HepG2 (cell line): ENCODE data around the gene SLC2A4. TPM values are rescaled to one million over a fixed set of nuclear protein-coding genes. Genes with fewer than 3 reads are reported as not detected.

ENCODE experiments used
- ATAC-seq: fragments of 200-7000 bp; cut with Tn5 transposase; 3 replicates; pipeline ENCODE4 v1.9.1; 2020; ENCODE audit warnings: mild to moderate bottlenecking, moderate library complexity
- BruUV-seq: library from RNA; stranded (reverse); fragments of 400-500 nt; replicated peaks from 2 replicates; lab custom pipeline; 2021; lab: Mats Ljungman, UMichigan
- CTCF ChIA-PET: fragments of 300-600 bp; formaldehyde crosslinking; extraction: SDS; loops from one replicate; lab custom pipeline; 2021; ENCODE audit warnings: low total read pairs, inconsistent platforms, low intra/inter-chr PET ratio; lab: Yijun Ruan, JAX
- POLR2A ChIA-PET: fragments of 350-600 bp; sonication (Branson Sonifier 250); formaldehyde crosslinking; loops from one replicate; lab custom pipeline; 2020; ENCODE audit warnings: antibody characterized with exemption, inconsistent platforms; lab: Yijun Ruan, JAX
- DNase-seq: peaks from one replicate; pipeline ENCODE4 v3.0.0-alpha.2; 2015; ENCODE audit warnings: low spot score
- FAIRE-seq: peaks from 3 replicates; lab custom pipeline; 2011; peaks lifted over from hg19 to GRCh38; lab: Jason Lieb, UNC
- H2AFZ ChIP-seq: one replicate; pipeline ENCODE4 v1.6.1; 2011; ENCODE audit warnings: low read length, inconsistent platforms
- H3K27ac ChIP-seq: fragments of 300-600 bp; 3 replicates; pipeline ENCODE4 v1.8.0; 2011; ENCODE audit warnings: mixed run types, mild to moderate bottlenecking, mixed read lengths, low read length, inconsistent platforms; ENCODE audit not compliant: insufficient read depth; ENCODE audit errors: extremely low read length
- H3K27me3 ChIP-seq, 2 experiments: fragments of 200-600 bp in 1 of 2; 2 replicates in 1 of 2; 3 replicates in 1 of 2; pipeline versions ENCODE4 v1.6.0 to v1.8.0; 2011; ENCODE audit warnings: low read length in 2 of 2, mild to moderate bottlenecking in 2 of 2, moderate library complexity in 2 of 2, inconsistent platforms in 1 of 2; ENCODE audit not compliant: insufficient read depth in 2 of 2, control insufficient read depth in 1 of 2
- H3K36me3 ChIP-seq, 2 experiments: fragments of 200-600 bp in 1 of 2; replicated peaks in 1 of 2; 2 replicates in 1 of 2; 3 replicates in 1 of 2; pipeline versions ENCODE4 v1.5.1 to v1.8.0; 2011; ENCODE audit warnings: low read length in 2 of 2, inconsistent platforms in 1 of 2; ENCODE audit not compliant: insufficient read depth in 2 of 2, control insufficient read depth in 1 of 2
- H3K4me1 ChIP-seq: 2 replicates; pipeline ENCODE4 v1.5.1; 2012; ENCODE audit warnings: low read length, inconsistent platforms; ENCODE audit not compliant: insufficient read depth
- H3K4me2 ChIP-seq: 2 replicates; pipeline ENCODE4 v1.6.0; 2011; ENCODE audit warnings: low read depth, low read length, inconsistent platforms
- H3K4me3 ChIP-seq, 3 experiments: fragments of 200-600 bp in 1 of 3; sonication (generic), shearing (Covaris generic) in 1 of 3; replicated peaks in 1 of 3; 2 replicates each; pipeline ENCODE4 v1.5.1; 2011 to 2016; ENCODE audit warnings: low read length in 3 of 3, inconsistent platforms in 2 of 3, low read depth in 2 of 3, mild to moderate bottlenecking in 2 of 3, control low read depth in 1 of 3, mixed read lengths in 1 of 3; ENCODE audit not compliant: insufficient read depth in 1 of 3
- H3K79me2 ChIP-seq: one replicate; pipeline ENCODE4 v1.6.1; 2011; ENCODE audit warnings: low read length, inconsistent platforms; ENCODE audit not compliant: insufficient read depth
- H3K9ac ChIP-seq: 2 replicates; pipeline ENCODE4 v1.6.0; 2011; ENCODE audit warnings: mild to moderate bottlenecking, low read depth, low read length, inconsistent platforms; ENCODE audit not compliant: insufficient read depth
- H3K9me3 ChIP-seq: 2 replicates; pipeline ENCODE4 v1.5.1; 2012; ENCODE audit warnings: mild to moderate bottlenecking, low read length
- H4K20me1 ChIP-seq: 2 replicates; pipeline ENCODE4 v1.6.0; 2011; ENCODE audit warnings: inconsistent platforms, mild to moderate bottlenecking, low read length, moderate library complexity; ENCODE audit not compliant: insufficient read depth
- ATF7-NPFF ChIP-seq: sonication (generic); formaldehyde crosslinking; IDR thresholded peaks from 2 replicates; pipeline ENCODE4 v1.8.1; 2023; ENCODE audit warnings: mild to moderate bottlenecking, low read depth, missing genetic modification reagents, moderate library complexity
- BCL6 ChIP-seq: IDR thresholded peaks from 2 replicates; pipeline ENCODE4 v1.6.1; 2016; ENCODE audit warnings: missing genetic modification reagents, missing compliant biosample characterization
- BCLAF1 ChIP-seq: fragments of 450-650 bp; IDR thresholded peaks from 2 replicates; pipeline ENCODE4 v1.6.1; 2017; ENCODE audit warnings: mild to moderate bottlenecking
- CREBL2 ChIP-seq: sonication (generic); formaldehyde crosslinking; IDR thresholded peaks from 2 replicates; pipeline ENCODE4 v1.8.1; 2023; ENCODE audit warnings: missing genetic modification reagents, mild to moderate bottlenecking, borderline replicate concordance
- RCOR2 ChIP-seq: IDR thresholded peaks from 2 replicates; pipeline ENCODE4 v1.6.1; 2016; ENCODE audit warnings: missing biosample characterization, missing genetic modification reagents
- REPIN1 ChIP-seq: sonication (generic); formaldehyde crosslinking; IDR thresholded peaks from 2 replicates; pipeline ENCODE4 v1.8.0; 2022; ENCODE audit warnings: missing genetic modification reagents, low read depth, mild to moderate bottlenecking, borderline replicate concordance
- SIX1 ChIP-seq: sonication (generic); formaldehyde crosslinking; IDR thresholded peaks from 2 replicates; pipeline ENCODE4 v1.4.0; 2020; ENCODE audit warnings: missing genetic modification reagents, borderline replicate concordance
- SRSF4 ChIP-seq: fragments of 200-400 bp; formaldehyde crosslinking; IDR thresholded peaks from one replicate; pipeline ENCODE4 v1.6.1; 2018; ENCODE audit warnings: mild to moderate bottlenecking, low read depth, low read length, moderate library complexity; ENCODE audit not compliant: poor library complexity, severe bottlenecking
- TRIM24 ChIP-seq: sonication (generic); formaldehyde crosslinking; IDR thresholded peaks from 2 replicates; pipeline ENCODE4 v1.8.0; 2022; ENCODE audit warnings: mild to moderate bottlenecking, missing genetic modification reagents
- ZBTB7A ChIP-seq: sonication (generic); formaldehyde crosslinking; IDR thresholded peaks from 2 replicates; pipeline ENCODE4 v1.8.0; 2022; ENCODE audit warnings: mild to moderate bottlenecking, missing genetic modification reagents
- ZC3H4 ChIP-seq: sonication (generic); formaldehyde crosslinking; IDR thresholded peaks from 2 replicates; pipeline ENCODE4 v1.4.0; 2020; ENCODE audit warnings: missing genetic modification reagents, borderline replicate concordance
- ZNF136 ChIP-seq: sonication (generic); formaldehyde crosslinking; IDR thresholded peaks from 2 replicates; pipeline ENCODE4 v1.8.1; 2022; ENCODE audit warnings: low read depth, mild to moderate bottlenecking, moderate library complexity, missing genetic modification reagents
- ZNF280B ChIP-seq: sonication (generic); formaldehyde crosslinking; IDR thresholded peaks from 2 replicates; pipeline ENCODE4 v1.5.0; 2020; ENCODE audit warnings: missing genetic modification reagents, mild to moderate bottlenecking, borderline replicate concordance
- ZNF44 ChIP-seq: sonication (generic); formaldehyde crosslinking; IDR thresholded peaks from 2 replicates; pipeline ENCODE4 v1.5.1; 2020; ENCODE audit warnings: mild to moderate bottlenecking, missing genetic modification reagents
- ZNF546 ChIP-seq: sonication (generic); formaldehyde crosslinking; conservative IDR thresholded peaks from 2 replicates; pipeline ENCODE4 v1.8.1; 2023; ENCODE audit warnings: mild to moderate bottlenecking, missing genetic modification reagents
- ZNF576 ChIP-seq: sonication (generic); formaldehyde crosslinking; IDR thresholded peaks from 2 replicates; pipeline ENCODE4 v1.4.0; 2020; ENCODE audit warnings: mild to moderate bottlenecking, missing genetic modification reagents
- ZSCAN22 ChIP-seq: sonication (generic); formaldehyde crosslinking; IDR thresholded peaks from 2 replicates; pipeline ENCODE4 v1.4.0; 2020; ENCODE audit warnings: mild to moderate bottlenecking, missing genetic modification reagents
- ZZZ3 ChIP-seq: sonication (generic); formaldehyde crosslinking; IDR thresholded peaks from 2 replicates; pipeline ENCODE4 v1.4.0; 2020; ENCODE audit warnings: missing genetic modification reagents, mild to moderate bottlenecking, borderline replicate concordance
- WGBS: methylation state at CpG from one replicate; pipeline ENCODE4 v1.1.6; 2017; ENCODE audit warnings: low lambda C conversion rate; 5-methylcytosine and 5-hydroxymethylcytosine counted together
- in situ Hi-C: cut with HindIII; loops from 2 replicates; pipeline ENCODE4 v1.10.0; 2017; ENCODE audit warnings: low pct_unique_long_range_greater_than_20kb; ENCODE audit not compliant: extremely low pct_ligation_motif_present
- intact Hi-C: fragments of 100-400 bp; cut with micrococcal nuclease; formaldehyde crosslinking; loops from one replicate; pipeline ENCODE4 v1.10.0; 2022; ENCODE audit not compliant: unreplicated experiment
- polyA plus RNA-seq, 8 experiments: library from polyadenylated mRNA; depleted of rRNA in 3 of 8; stranded (reverse) in 7 of 8; unstranded in 1 of 8; fragments of >200 nt; fragmentation: Illumina TruSeq in 4 of 8; extraction: Trizol in 4 of 8; gene quantifications; 2 replicates each; pipeline versions ENCODE4 v1.2.1 to v1.2.3, GENCODE V29; 2011 to 2016; ENCODE audit warnings: low read depth in 4 of 8, missing spikeins in 1 of 8, mixed read lengths in 1 of 8; ENCODE audit not compliant: insufficient read depth in 1 of 8
- total RNA-seq, 5 experiments: library from RNA; depleted of rRNA; stranded (reverse); fragments of >200 nt; fragmentation: Illumina TruSeq; extraction: Trizol; gene quantifications; 2 replicates each; pipeline ENCODE4 v1.2.3, GENCODE V29; 2016; ENCODE audit warnings: low read depth in 1 of 5
- TF ChIP-seq, protein P1 (sequence below): sonication (generic); formaldehyde crosslinking; IDR thresholded peaks from 2 replicates; pipeline ENCODE4 v1.5.1; 2020; ENCODE audit warnings: mild to moderate bottlenecking, missing genetic modification reagents, moderate library complexity

SLC2A4 gene
- total and polyA plus RNA-seq, 2 of the 13 experiments (the other 11 are each of a cell fraction or from before 2014, with no cell fraction given): 4.9 to 5.8 TPM

- Histone ChIP-seq H3K4me3 (peak overlapping the region in 1 of 3 experiments; percentile 50; a peak in 2 of 6 replicates), H3K27ac (peak overlapping the region; percentile 70), H4K20me1 (no peaks in the 10 kb centered on the region), H3K9ac (peak overlapping the region; percentile 43; the same call in 1 of the 2 replicates), H3K79me2 (peaks cover 2% of the 10 kb centered on the region), H3K4me1 (peaks cover 53% of the 10 kb centered on the region), H3K36me3 (peaks cover 4 to 9% of the 10 kb centered on the region in 2 experiments; a peak in 4 of 5 replicates), H2AFZ (no peak overlapping the region), H3K4me2 (peak overlapping the region; percentile 77), H3K27me3 (no peaks in the 10 kb centered on the region), H3K9me3 (no peaks in the 10 kb centered on the region)
- intact Hi-C loops: no loop called here
- FAIRE-seq (no peak), ATAC-seq (no peak), DNase-seq (no peak)
- CTCF ChIA-PET: no interaction called here
- POLR2A ChIA-PET: interaction anchor here (0.6 to 3.5 kb wide), 9 partner anchors 18 to 368 kb away, joined by 3 to 35 read pairs (median 5); partner anchors contain the start of genes DVL2, GABARAP, NEURL4 and PHF23
- BruUV-seq: no TSS peak
- WGBS: 91% methylated on average over 5 of the region's 6 CpGs
- in situ Hi-C loops: no loop called here
- TF ChIP-seq ZNF280B (no peak), SRSF4 (no peak), ZNF136 (no peak), CREBL2 (CRISPR knock-in tag) (no peak), ZC3H4 (0 out of 2 replicates have a peak, but pooled peaks have one; percentile 17), BCLAF1 (no peak), TRIM24 (CRISPR knock-in tag) (no peak), ATF7-NPFF (CRISPR knock-in tag) (no peak), BCL6 (CRISPR knock-in tag) (no peak), ZNF44 (0 out of 2 replicates have a peak, but pooled peaks have one; percentile 0), ZBTB7A (no peak), ZSCAN22 (CRISPR knock-in tag) (no peak), REPIN1 (CRISPR knock-in tag) (no peak), ZZZ3 (CRISPR knock-in tag) (no peak), ZNF546 (CRISPR knock-in tag) (no peak), ZNF576 (CRISPR knock-in tag) (no peak), RCOR2 (CRISPR knock-in tag) (no peak), SIX1 (CRISPR knock-in tag) (no peak)
- TF ChIP-seq, protein P1, sequence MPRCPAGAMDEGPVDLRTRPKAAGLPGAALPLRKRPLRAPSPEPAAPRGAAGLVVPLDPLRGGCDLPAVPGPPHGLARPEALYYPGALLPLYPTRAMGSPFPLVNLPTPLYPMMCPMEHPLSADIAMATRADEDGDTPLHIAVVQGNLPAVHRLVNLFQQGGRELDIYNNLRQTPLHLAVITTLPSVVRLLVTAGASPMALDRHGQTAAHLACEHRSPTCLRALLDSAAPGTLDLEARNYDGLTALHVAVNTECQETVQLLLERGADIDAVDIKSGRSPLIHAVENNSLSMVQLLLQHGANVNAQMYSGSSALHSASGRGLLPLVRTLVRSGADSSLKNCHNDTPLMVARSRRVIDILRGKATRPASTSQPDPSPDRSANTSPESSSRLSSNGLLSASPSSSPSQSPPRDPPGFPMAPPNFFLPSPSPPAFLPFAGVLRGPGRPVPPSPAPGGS: peak; percentile 12; the same call in 1 of the 2 replicates
Measured at GRCh38 chr17:7259555-7259889, 22.0 kb upstream of the SLC2A4 start.
